Medulla oblongata (tissue), 1 donor: ENCODE data around the gene NRL.

ENCODE experiments used
- DNase-seq: peaks from one replicate; pipeline ENCODE4 v3.0.0-alpha.2; 2015; ENCODE audit errors: extremely low spot score

Gene NRL

GRCh38 chr14:24098927-24099813, 15.6 kb downstream of the NRL start:
- peak; percentile 41 for DNase-seq

GRCh38 chr14:24098229-24098926, 16.4 kb downstream of the NRL start:
- no peak for DNase-seq

DNA sequence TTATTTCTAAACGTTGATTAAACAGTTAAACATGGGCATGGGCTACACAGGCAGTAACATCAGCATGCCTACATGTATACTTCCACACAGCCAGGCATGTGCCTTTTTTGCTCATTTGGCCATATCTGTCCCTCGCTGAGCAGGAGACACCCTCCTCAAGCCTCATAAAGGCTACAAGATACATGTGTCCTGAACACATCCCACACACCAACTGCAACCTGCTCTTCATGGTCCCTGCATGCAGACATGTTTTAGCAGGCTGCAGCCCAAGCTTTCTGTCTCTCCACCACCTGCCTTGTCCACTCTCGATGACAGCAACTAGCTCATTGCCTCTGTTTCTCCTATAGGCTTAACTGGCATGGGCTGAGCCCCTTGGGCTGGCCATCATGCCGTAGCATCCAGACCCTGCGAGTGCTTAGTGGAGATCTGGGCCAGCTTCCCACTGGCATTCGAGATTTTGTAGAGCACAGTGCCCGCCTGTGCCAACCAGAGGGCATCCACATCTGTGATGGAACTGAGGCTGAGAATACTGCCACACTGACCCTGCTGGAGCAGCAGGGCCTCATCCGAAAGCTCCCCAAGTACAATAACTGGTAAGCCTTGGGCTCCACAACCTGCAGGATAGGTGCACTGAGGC, 18.1 kb downstream of the NRL start:
- no peak for DNase-seq

GRCh38 chr14:24095271-24096068, 19.3 kb downstream of the NRL start:
- peak; percentile 54 for DNase-seq

- no peak for DNase-seq
Measured at GRCh38 chr14:24094841-24095270, 19.9 kb downstream of the NRL start.

DNA sequence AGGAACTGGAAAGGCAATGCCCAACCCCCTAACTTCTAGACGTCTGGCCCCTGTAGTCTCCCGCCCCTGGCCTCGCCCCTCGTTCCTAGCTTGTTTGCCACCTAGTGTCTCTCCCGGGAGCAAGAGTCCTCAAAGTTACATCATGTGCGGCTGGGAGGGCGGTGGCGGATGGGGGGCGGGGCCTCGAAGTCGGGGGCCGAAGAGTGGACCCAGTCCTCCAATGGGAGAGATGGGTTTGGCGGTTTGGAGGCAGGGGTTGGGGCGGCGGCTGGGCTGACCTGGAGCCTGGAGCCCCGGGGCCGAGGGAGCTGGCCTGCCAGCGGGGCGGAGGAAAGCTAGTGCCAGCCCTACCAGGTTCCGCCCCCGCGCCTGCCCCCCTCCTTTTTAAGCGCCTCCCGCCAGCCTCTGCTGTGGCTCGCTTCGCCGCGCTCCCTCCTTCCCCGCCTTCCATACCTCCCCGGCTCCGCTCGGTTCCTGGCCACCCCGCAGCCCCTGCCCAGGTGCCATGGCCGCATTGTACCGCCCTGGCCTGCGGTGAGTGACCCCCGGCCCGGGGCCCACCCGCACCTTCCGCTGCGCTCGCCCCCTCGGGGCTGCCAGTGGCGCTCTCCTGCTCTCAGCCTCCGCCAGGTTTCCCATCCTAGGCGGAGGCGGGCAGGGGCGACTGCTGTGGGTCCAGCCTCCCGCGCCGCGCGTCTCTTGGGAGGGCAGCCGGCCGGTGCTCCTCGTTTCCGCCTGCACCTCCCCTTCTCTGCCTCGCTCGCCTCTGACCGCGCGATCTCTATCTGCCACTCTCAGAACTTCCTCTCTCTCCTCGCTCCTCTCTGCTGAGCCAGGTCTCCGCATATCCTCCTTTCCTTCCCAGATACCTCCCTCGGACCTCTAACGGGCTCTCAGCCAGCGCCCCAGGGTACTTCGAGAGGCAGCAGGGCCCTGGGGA, 20.6 kb downstream of the NRL start, which contains the start of gene PCK2:
TSS of gene PCK2 (plus strand) at position 411 of the 940 bp plus-strand sequence. CDS start at position 506, 95 bp downstream.
- DNase-seq: peak; percentile 77

DNA sequence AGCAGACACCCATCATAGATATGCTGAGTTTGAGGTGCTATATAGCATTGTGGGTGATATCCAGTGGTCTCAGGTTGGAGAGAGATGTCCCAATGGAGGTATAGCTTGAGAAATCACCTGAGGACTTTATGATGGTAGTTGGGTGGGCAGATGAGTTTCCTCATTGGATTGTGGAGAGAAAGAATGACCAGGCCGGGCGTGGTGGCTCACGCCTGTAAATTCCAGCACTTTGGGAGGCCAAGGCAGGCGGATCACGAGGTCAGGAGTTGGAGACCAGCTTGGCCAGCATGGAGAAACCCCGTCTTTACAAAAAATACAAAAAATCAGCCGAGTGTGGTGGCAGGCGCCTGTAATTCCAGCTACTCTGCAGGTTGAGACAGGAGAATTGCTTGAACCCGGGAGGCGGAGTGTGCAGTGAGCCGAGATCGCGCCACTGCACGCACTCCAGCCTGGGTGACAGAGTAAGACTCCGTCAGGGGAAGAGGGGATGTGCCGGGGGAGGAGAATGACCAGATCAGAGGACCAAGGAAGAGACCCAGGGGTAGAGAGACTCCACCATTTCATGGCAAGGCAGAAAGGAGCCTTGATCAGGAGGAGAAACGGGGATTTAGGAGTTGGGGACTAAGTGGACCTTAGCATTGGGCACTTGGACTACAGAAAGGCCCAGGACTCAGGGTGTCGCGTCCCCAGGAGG, 21.4 kb downstream of the NRL start:
- DNase-seq: no peak

GRCh38 chr14:24092505-24093206, 22.1 kb downstream of the NRL start:
- no peak for DNase-seq

DNA sequence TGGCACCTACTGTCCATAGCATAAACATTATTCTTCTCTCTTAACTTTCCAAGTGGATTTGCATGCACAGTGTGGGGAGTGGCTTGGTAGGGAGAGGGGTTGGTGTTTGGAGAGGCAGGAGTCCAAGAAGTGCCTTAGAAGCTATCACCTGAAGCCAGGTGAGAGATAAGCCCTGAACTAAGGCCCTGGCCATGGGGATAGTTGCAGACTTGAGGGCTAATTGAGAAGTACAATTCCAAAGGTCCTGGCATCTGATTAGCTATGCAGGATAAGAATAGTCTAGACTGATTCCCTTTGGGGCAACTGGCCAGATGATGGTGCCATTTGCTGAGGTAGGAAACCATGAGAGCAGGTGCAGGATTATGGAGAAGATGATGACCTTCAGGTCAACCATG, 22.6 kb downstream of the NRL start:
- no peak for DNase-seq

DNA sequence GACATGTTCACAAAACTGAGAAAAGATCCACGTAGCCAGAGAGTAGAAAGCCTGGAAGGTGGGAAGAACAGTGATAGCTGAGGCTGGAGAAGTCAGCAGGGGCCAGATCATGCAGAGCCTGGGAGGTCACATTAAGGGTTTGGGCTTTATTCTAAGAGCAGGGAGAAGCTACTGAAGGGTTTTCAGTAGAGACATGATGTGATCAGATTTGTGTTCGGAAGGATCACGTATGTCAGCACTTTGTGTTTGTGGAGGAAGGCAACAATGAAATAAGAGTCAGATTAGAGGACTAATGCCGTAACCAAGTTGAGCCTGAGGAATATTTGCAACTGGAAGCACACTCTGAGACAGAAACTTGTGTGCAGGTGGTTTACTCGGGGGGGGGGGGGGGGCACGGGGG, 24.9 kb downstream of the NRL start:
- DNase-seq: no peak

- no peak for DNase-seq
Measured at GRCh38 chr14:24088095-24088494, 26.7 kb downstream of the NRL start.

DNA sequence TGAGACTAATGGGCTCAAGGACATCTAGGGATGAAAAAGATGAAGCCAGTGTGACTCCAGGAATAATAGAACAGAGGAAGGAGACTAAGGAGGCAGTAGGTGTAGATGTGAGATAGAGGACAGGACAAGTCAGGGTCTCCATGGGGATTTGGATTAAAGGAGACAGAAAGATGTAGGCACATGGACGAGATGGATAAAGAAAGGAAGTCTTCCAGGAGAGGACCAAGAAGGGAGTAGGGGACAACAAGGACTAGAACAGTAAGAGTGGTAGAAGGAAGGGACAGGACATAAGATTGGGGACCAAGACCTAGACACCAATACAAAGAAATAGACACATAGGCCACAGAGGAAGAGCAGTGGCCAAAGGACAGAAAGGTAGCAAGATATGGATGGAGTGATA, 27.7 kb downstream of the NRL start:
- DNase-seq: no peak

GRCh38 chr14:24086193-24086955, 28.4 kb downstream of the NRL start:
- DNase-seq: no peak

GRCh38 chr14:24085215-24085614, 29.5 kb downstream of the NRL start:
- no peak for DNase-seq

GRCh38 chr14:24084440-24084839, 30.3 kb downstream of the NRL start:
- DNase-seq: no peak

GRCh38 chr14:24083462-24083861, 31.3 kb downstream of the NRL start:
- DNase-seq: no peak

DNA sequence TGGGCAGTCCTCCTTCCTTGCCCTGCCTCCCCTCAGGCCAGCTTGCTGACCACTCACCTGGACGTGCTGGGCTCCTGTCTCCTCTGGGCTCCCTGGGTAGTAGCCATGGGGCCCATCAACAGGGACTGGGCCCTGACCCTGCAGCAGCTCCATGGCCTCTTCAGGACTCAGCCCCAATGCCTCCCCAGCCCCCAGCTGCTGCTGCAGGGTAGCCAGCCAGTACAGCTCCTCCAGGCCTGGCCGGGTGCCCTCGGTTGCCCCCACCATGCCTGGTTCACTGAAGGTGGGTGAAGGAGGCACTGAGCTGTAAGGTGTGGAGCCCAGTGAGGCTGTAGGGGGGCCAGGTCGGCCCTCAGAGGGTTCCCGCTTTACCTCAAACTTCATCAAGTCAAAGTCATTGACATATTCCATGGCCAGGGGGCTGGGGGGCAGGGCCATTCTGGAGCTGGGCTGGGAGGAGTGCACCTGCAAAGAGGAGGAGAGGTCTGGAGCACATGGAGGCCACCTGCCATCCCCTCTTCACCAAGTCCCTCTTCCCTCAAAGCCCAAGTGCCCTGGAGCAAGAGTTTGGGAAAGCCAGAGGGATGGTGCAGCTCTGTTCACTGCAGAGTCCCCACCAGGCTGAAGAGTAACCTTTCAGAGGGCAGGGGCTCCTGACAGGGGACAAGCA, 32.2 kb downstream of the NRL start:
- no peak for DNase-seq

DNA sequence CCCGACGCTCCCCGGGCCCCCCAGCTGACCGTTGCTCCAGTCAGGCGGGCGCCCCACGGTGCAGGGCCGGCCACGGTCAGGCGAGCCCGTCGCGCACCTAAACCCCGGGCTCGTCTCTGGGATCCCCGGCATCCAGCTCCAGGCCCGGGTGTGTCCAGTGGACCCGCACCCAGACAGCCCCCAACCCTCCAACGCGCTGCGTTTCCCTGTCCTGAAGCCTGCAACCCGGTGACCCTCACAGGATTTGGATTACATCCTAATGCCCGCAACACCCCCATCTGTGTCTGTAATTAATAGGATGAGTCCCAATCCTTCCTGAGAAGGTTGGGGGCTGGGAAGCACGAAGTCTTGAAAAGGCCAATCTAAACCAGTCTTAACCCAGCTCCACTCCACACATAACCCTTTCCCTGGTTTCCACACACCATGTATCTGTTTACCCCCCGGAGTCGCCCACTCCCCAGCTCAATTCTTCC, 33.0 kb downstream of the NRL start:
- no peak for DNase-seq
